ENCODE data around the gene FOXL3. TPM values are rescaled to one million over a fixed set of nuclear protein-coding genes. Genes with fewer than 3 reads are reported as not detected.

FOXL3 gene
- polyA plus RNA-seq, 1 of the 3 experiments (the other 2 are of a cell fraction): not detected

GRCh38 chr7:332020-332517, 42.1 kb downstream of the FOXL3 start:
- H3K4me2 ChIP-seq: no peak overlapping the region
- TF ChIP-seq TEAD4 (IDR thresholded peaks at IDR 0.05; ENCODE audit: borderline replicate concordance, insufficient read depth) (no peak), NRF1 (IDR thresholded peaks at IDR 0.05; ENCODE audit: low read depth, low read length) (no peak), EP300 (IDR thresholded peaks at IDR 0.05; ENCODE audit: borderline replicate concordance in 1 of 2, low read depth in 1 of 2, low read length in 1 of 2) (no peak), GATA2 (CRISPR knock-in tag; IDR thresholded peaks at IDR 0.05) (no peak), TCF12 (IDR thresholded peaks at IDR 0.05) (no peak), RCOR1 (IDR thresholded peaks at IDR 0.05; ENCODE audit: low read length) (no peak), NFIC (IDR thresholded peaks at IDR 0.05; ENCODE audit: borderline replicate concordance) (no peak), FOSL2 (IDR thresholded peaks at IDR 0.05; ENCODE audit: borderline replicate concordance, low read depth) (no peak), SMC3 (IDR thresholded peaks at IDR 0.05; ENCODE audit: low read depth, low read length) (no peak)
- TF ChIP-seq, protein P1, sequence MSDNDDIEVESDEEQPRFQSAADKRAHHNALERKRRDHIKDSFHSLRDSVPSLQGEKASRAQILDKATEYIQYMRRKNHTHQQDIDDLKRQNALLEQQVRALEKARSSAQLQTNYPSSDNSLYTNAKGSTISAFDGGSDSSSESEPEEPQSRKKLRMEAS (IDR thresholded peaks at IDR 0.05; ENCODE audit: low read depth): no peak
- TF ChIP-seq, protein P2, sequence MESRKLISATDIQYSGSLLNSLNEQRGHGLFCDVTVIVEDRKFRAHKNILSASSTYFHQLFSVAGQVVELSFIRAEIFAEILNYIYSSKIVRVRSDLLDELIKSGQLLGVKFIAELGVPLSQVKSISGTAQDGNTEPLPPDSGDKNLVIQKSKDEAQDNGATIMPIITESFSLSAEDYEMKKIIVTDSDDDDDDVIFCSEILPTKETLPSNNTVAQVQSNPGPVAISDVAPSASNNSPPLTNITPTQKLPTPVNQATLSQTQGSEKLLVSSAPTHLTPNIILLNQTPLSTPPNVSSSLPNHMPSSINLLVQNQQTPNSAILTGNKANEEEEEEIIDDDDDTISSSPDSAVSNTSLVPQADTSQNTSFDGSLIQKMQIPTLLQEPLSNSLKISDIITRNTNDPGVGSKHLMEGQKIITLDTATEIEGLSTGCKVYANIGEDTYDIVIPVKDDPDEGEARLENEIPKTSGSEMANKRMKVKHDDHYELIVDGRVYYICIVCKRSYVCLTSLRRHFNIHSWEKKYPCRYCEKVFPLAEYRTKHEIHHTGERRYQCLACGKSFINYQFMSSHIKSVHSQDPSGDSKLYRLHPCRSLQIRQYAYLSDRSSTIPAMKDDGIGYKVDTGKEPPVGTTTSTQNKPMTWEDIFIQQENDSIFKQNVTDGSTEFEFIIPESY (IDR thresholded peaks at IDR 0.05; ENCODE audit: borderline replicate concordance, low read depth): no peak
- H3K9me3 ChIP-seq: no peaks in the 10 kb centered on the region
- no peak for DNase-seq
- H3K4me1 ChIP-seq (ENCODE audit: control insufficient read depth in 1 of 2, insufficient read depth in 2 of 2, low read depth in 1 of 2, low read length in 1 of 2): peaks cover 0 to 6% of the 10 kb centered on the region in 2 experiments; a peak in 1 of 4 replicates
- no peak overlapping the region for H3K27ac ChIP-seq (ENCODE audit: low read depth in 2 of 2, low read length in 1 of 2)
- ChIA-PET CTCF (interaction anchor here (0.6 to 5.2 kb wide), 20 partner anchors 10 to 547 kb away, joined by 3 to 55 read pairs (median 5); no protein-coding TSS in a partner anchor), POLR2A (no interaction called here)
- no peak overlapping the region for H2AFZ ChIP-seq (ENCODE audit: low read depth)
- no peaks in the 10 kb centered on the region for H3K79me2 ChIP-seq (ENCODE audit: insufficient read depth)
- no peaks in the 10 kb centered on the region for H3K9me2 ChIP-seq
- no peak overlapping the region for H3K4me3 ChIP-seq (ENCODE audit: low read depth in 2 of 2, low read length in 1 of 2)
- no peak overlapping the region for H3K9ac ChIP-seq
- H3K27me3 ChIP-seq (ENCODE audit: insufficient read depth): peaks cover 28% of the 10 kb centered on the region; the same call in 1 of the 2 replicates
- no peaks in the 10 kb centered on the region for H4K20me1 ChIP-seq (ENCODE audit: insufficient read depth)
- H3K36me3 ChIP-seq (replicated peaks in 1 of 2; ENCODE audit: control insufficient read depth in 1 of 2, insufficient read depth in 2 of 2, low read length in 1 of 2): no peaks in the 10 kb centered on the region
- H3F3A ChIP-seq (replicated peaks; ENCODE audit: insufficient read depth): peaks cover 17% of the 10 kb centered on the region
- 73% methylated on average over 23 of the region's 23 CpGs for WGBS (ENCODE audit: low lambda C conversion rate)

DNA sequence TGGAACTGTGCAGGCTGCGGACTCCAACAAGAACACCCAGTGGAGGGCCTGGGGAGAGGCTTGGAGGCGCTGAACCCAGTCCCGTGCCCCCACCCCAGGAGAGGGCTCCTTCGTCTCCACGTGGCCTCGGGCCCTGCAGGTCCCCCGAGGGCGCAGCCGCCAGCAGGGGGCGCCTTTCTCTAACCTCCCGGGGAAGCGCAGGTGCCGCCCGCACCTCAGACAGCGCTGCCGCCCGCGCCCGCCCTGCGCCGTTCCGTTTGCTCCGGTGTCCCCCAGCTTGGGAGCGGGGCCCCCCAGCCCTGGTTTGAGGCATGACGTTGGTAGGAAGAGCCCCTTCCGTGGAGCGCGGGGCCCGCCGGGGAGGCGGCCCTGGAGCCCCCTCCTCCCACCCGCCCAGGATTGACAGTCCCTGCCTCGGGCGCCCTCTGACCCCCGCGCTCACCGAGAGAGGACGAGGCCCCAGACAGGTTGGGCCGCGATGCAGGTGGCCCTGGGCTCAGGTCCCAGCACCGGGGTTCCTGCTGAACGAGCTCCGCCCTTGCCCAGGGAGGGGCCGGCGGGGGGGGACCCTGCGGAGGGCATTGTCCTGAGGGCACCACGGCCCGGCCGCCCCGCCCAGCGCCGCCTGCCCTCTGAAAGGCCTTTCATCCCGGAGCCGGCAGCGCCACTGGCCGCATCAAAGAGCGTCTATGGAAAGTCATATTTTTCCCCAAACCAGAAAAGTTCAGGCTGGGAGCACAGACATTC, 42.8 kb downstream of the FOXL3 start:
- no peaks in the 10 kb centered on the region for H3K9me3 ChIP-seq
- no peaks in the 10 kb centered on the region for H3K36me3 ChIP-seq (replicated peaks in 1 of 2; ENCODE audit: control insufficient read depth in 1 of 2, insufficient read depth in 2 of 2, low read length in 1 of 2)
- CTCF ChIA-PET: interaction anchor here (0.6 to 5.2 kb wide), 40 partner anchors 9 to 1022 kb away, joined by 3 to 55 read pairs (median 4); partner anchors contain the start of gene PRKAR1B
- peak; percentile 82 for TF ChIP-seq SMC3 (IDR thresholded peaks at IDR 0.05; ENCODE audit: low read depth, low read length)
- TF ChIP-seq MXI1 (IDR thresholded peaks at IDR 0.05; ENCODE audit: low read depth, low read length): 0 out of 2 replicates have a peak, but pooled peaks have one; percentile 47
- TF ChIP-seq, protein P3, sequence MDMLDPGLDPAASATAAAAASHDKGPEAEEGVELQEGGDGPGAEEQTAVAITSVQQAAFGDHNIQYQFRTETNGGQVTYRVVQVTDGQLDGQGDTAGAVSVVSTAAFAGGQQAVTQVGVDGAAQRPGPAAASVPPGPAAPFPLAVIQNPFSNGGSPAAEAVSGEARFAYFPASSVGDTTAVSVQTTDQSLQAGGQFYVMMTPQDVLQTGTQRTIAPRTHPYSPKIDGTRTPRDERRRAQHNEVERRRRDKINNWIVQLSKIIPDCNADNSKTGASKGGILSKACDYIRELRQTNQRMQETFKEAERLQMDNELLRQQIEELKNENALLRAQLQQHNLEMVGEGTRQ (IDR thresholded peaks at IDR 0.05; ENCODE audit: borderline replicate concordance, low read depth, low read length): no peak
- TF ChIP-seq RAD21 (IDR thresholded peaks at IDR 0.05; ENCODE audit: low read length): peak; percentile 69
- TF ChIP-seq PBX3 (IDR thresholded peaks at IDR 0.05): no peak
- TF ChIP-seq USF1 (IDR thresholded peaks at IDR 0.05; ENCODE audit: borderline replicate concordance, low read depth): peak; percentile 68; the same call in 1 of the 2 replicates
- no peak for TF ChIP-seq FOXM1 (IDR thresholded peaks at IDR 0.05; ENCODE audit: low read depth)
- TF ChIP-seq, protein P1 (IDR thresholded peaks at IDR 0.05; ENCODE audit: low read depth): peak; percentile 92
- no peak for TF ChIP-seq GATA2 (CRISPR knock-in tag; IDR thresholded peaks at IDR 0.05)
- TF ChIP-seq CTCF (IDR thresholded peaks at IDR 0.05): peak; percentile 82
- peaks cover 0 to 3% of the 10 kb centered on the region in 2 experiments; a peak in 1 of 4 replicates for H3K4me1 ChIP-seq (ENCODE audit: control insufficient read depth in 1 of 2, insufficient read depth in 2 of 2, low read depth in 1 of 2, low read length in 1 of 2)
- H3K9ac ChIP-seq: no peak overlapping the region
- peak; percentile 97 for DNase-seq
- POLR2A ChIA-PET: interaction anchor here (0.8 kb wide), 1 partner anchor 436 kb away, joined by 3 read pairs; no protein-coding TSS in a partner anchor
- H3K79me2 ChIP-seq (ENCODE audit: insufficient read depth): no peaks in the 10 kb centered on the region
- H3F3A ChIP-seq (replicated peaks; ENCODE audit: insufficient read depth): peaks cover 17% of the 10 kb centered on the region
- H3K4me3 ChIP-seq (ENCODE audit: low read depth in 2 of 2, low read length in 1 of 2): peak overlapping the region; percentile 36 to 58
- H3K27me3 ChIP-seq (ENCODE audit: insufficient read depth): peaks cover 26% of the 10 kb centered on the region; the same call in 1 of the 2 replicates
- H3K9me2 ChIP-seq: no peaks in the 10 kb centered on the region
- no peaks in the 10 kb centered on the region for H4K20me1 ChIP-seq (ENCODE audit: insufficient read depth)
- peak overlapping the region; percentile 70; the same call in 1 of the 2 replicates for H2AFZ ChIP-seq (ENCODE audit: low read depth)
- WGBS (ENCODE audit: low lambda C conversion rate): 6% methylated on average over 20 of the region's 57 CpGs
- peak overlapping the region; percentile 92 for H3K4me2 ChIP-seq
- no peak overlapping the region for H3K27ac ChIP-seq (ENCODE audit: low read depth in 2 of 2, low read length in 1 of 2)
